OCI-LY3 (cell line): ENCODE data around the gene CHDH.

ENCODE experiments used
- CTCF ChIP-seq: fragments of 200-600, 300-600 bp; sonication (generic); IDR thresholded peaks from 2 replicates; pipeline ENCODE4 v1.5.1; 2014; ENCODE audit warnings: antibody characterized with exemption, low read length, low read depth
- EZH2phosphoT487 ChIP-seq: fragments of 200-600 bp; shearing (Covaris generic); IDR thresholded peaks from 2 replicates; pipeline ENCODE4 v1.6.1; 2018; ENCODE audit warnings: antibody characterized with exemption, mixed run types, low read depth

GRCh38 chr3:53818221-53819162 is 27.7 kb downstream of the CHDH start:
- no peak for TF ChIP-seq CTCF
- no peak for TF ChIP-seq EZH2phosphoT487
